ENCODE results near the gene C1RL. TPM values are rescaled to one million over a fixed set of nuclear protein-coding genes. Genes with fewer than 3 reads are reported as not detected.
"Not testable (repeated sequence)": the region's sequence is repeated elsewhere in the genome, so short reads cannot be mapped to it uniquely, and the experiment has no call there.

Gene C1RL
- total RNA-seq, 2 experiments from 2014 or later, result 3.0 to 10.4 TPM

GRCh38 chr12:7055736-7056135 is 53.3 kb downstream of the C1RL start:
- H2AFZ ChIP-seq (ENCODE audit: low read length); H3K27ac ChIP-seq (ENCODE audit: low read depth, low read length, poor library complexity, severe bottlenecking); H3K4me3 ChIP-seq (ENCODE audit: low read depth, low read length, poor library complexity, severe bottlenecking); DNase-seq (ENCODE audit: low spot score); H4K20me1 ChIP-seq (ENCODE audit: insufficient read depth, low read length); H3K9me3 ChIP-seq (ENCODE audit: low read length); H3K79me2 ChIP-seq (ENCODE audit: insufficient read depth, low read depth, low read length); intact Hi-C loops (cut with micrococcal nuclease; ENCODE audit: unreplicated experiment); H3K4me1 ChIP-seq (ENCODE audit: insufficient read depth, low read length, poor library complexity, severe bottlenecking); BruUV-seq (replicated peaks); H3K9me2 ChIP-seq (ENCODE audit: insufficient read depth, low read length); H3K4me2 ChIP-seq (ENCODE audit: low read length); CTCF ChIA-PET (ENCODE audit: unreplicated experiment); H3K36me3 ChIP-seq (ENCODE audit: insufficient read depth, low read length): not testable (repeated sequence)
- POLR2A ChIA-PET, result interaction anchor here (0.5 kb wide), 1 partner anchor 692 kb away, joined by 4 read pairs; the partner anchor contains the start of gene CLEC4C

DNA sequence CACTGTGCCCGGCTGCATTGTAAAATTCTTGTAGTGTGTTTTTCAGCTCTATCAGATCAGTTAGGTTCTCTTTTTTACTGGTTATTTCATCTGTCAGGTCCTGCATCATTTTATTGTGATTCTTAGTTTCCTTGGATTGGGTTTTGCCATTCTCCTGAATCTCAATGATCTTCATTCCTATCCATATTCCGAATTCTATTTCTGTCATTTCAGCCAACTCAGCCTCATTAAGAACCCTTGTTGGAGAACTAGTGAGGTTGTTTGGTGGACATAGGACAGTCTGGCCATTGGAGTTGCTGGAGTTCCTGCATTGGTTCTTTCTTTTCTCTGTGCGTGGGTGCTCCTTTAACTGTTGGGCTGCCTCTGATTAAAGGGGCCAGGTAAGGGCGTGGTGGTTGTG is 54.1 kb downstream of the C1RL start:
- H3K4me1 ChIP-seq (ENCODE audit: insufficient read depth, low read length, poor library complexity, severe bottlenecking), result no peaks in the 10 kb centered on the region
- no peak for DNase-seq (ENCODE audit: low spot score)
- H2AFZ ChIP-seq (ENCODE audit: low read length), result no peak overlapping the region
- no peaks in the 10 kb centered on the region for H4K20me1 ChIP-seq (ENCODE audit: insufficient read depth, low read length)
- H3K9me3 ChIP-seq (ENCODE audit: low read length), result no peaks in the 10 kb centered on the region
- no peak overlapping the region for H3K4me3 ChIP-seq (ENCODE audit: low read depth, low read length, poor library complexity, severe bottlenecking)
- CTCF ChIA-PET (ENCODE audit: unreplicated experiment), result no interaction called here
- H3K79me2 ChIP-seq (ENCODE audit: insufficient read depth, low read depth, low read length), result no peaks in the 10 kb centered on the region
- POLR2A ChIA-PET, result interaction anchor here (0.7 kb wide), 1 partner anchor 293 kb away, joined by 3 read pairs; no protein-coding TSS in a partner anchor
- TF ChIP-seq CTCF (conservative IDR thresholded peaks at IDR 0.05; ENCODE audit: low read length) (no peak), EZH2phosphoT487 (IDR thresholded peaks at IDR 0.05; ENCODE audit: borderline replicate concordance, low read depth, low read length) (no peak)
- no peaks in the 10 kb centered on the region for H3K9me2 ChIP-seq (ENCODE audit: insufficient read depth, low read length)
- H3K27ac ChIP-seq (ENCODE audit: low read depth, low read length, poor library complexity, severe bottlenecking), result no peak overlapping the region
- no peaks in the 10 kb centered on the region for H3K36me3 ChIP-seq (ENCODE audit: insufficient read depth, low read length)
- BruUV-seq (replicated peaks), result no TSS peak
- intact Hi-C loops (cut with micrococcal nuclease; ENCODE audit: unreplicated experiment), result no loop called here
- H3K4me2 ChIP-seq (ENCODE audit: low read length), result no peak overlapping the region

DNA sequence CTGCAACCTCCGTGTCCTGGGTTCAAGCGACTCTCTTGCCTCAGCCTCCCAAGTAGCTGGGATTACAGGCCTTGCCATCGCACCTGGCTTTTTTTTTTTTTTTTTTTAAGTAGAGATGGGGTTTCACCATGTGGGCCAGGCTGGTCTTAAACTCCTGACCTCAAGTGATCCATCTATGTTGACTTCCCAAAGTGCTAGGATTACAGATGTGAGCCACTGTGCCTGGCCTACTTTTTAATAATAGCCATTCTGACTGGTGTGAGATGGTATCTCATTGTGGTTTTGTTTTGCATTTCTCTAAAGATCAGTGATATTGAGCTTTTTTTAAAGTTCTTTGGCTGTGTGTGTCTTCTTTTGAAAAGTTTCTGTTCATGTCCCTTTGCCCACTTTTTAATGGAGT is 59.0 kb downstream of the C1RL start:
- H2AFZ ChIP-seq (ENCODE audit: low read length); DNase-seq (ENCODE audit: low spot score); H3K9me3 ChIP-seq (ENCODE audit: low read length); H4K20me1 ChIP-seq (ENCODE audit: insufficient read depth, low read length); H3K9me2 ChIP-seq (ENCODE audit: insufficient read depth, low read length); BruUV-seq (replicated peaks); intact Hi-C loops (cut with micrococcal nuclease; ENCODE audit: unreplicated experiment); H3K79me2 ChIP-seq (ENCODE audit: insufficient read depth, low read depth, low read length); H3K4me3 ChIP-seq (ENCODE audit: low read depth, low read length, poor library complexity, severe bottlenecking); H3K36me3 ChIP-seq (ENCODE audit: insufficient read depth, low read length); H3K4me1 ChIP-seq (ENCODE audit: insufficient read depth, low read length, poor library complexity, severe bottlenecking); CTCF ChIA-PET (ENCODE audit: unreplicated experiment); H3K4me2 ChIP-seq (ENCODE audit: low read length); H3K27ac ChIP-seq (ENCODE audit: low read depth, low read length, poor library complexity, severe bottlenecking): not testable (repeated sequence)
- POLR2A ChIA-PET, result interaction anchor here (0.6 to 0.7 kb wide), 2 partner anchors 26 to 460 kb away, joined by 3 to 5 read pairs; no protein-coding TSS in a partner anchor

GRCh38 chr12:7049445-7049951 is 59.5 kb downstream of the C1RL start:
- H3K9me3 ChIP-seq (ENCODE audit: low read length); H3K4me3 ChIP-seq (ENCODE audit: low read depth, low read length, poor library complexity, severe bottlenecking); H3K4me2 ChIP-seq (ENCODE audit: low read length); H3K9me2 ChIP-seq (ENCODE audit: insufficient read depth, low read length); CTCF ChIA-PET (ENCODE audit: unreplicated experiment); H4K20me1 ChIP-seq (ENCODE audit: insufficient read depth, low read length); intact Hi-C loops (cut with micrococcal nuclease; ENCODE audit: unreplicated experiment); POLR2A ChIA-PET; H3K36me3 ChIP-seq (ENCODE audit: insufficient read depth, low read length); H2AFZ ChIP-seq (ENCODE audit: low read length); DNase-seq (ENCODE audit: low spot score); H3K79me2 ChIP-seq (ENCODE audit: insufficient read depth, low read depth, low read length); H3K4me1 ChIP-seq (ENCODE audit: insufficient read depth, low read length, poor library complexity, severe bottlenecking); BruUV-seq (replicated peaks); H3K27ac ChIP-seq (ENCODE audit: low read depth, low read length, poor library complexity, severe bottlenecking): not testable (repeated sequence)
